NCI-H1048 (cell line): ENCODE measurements around the gene TM6SF1.
"Not testable (repeated sequence)": the region's sequence is repeated elsewhere in the genome, so short reads cannot be mapped to it uniquely, and the experiment has no call there.

Experiments
- DNase-seq: peaks from one replicate; lab custom pipeline; 2025; lab: John Stamatoyannopoulos, UW

Gene TM6SF1

DNA sequence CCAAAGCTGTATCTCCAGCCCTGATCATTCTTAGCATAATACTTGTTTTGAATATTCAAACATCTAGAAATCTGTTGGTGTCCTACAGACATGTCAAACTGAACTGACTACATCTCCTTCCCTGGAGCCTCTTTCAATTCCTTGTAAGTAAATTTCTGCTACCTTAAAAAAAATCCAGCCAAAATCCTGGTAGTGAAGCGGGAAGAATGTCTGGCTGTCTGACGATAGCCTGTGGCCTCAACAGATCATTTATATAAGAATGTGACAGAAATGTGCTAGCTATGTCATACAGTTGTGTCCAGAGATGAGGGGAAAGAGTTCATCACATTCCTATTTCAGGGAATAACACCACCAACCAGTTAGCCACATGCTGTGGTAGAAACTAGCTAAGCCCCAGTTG lies 18.6 kb upstream of the TM6SF1 start:
- no peak for DNase-seq

DNA sequence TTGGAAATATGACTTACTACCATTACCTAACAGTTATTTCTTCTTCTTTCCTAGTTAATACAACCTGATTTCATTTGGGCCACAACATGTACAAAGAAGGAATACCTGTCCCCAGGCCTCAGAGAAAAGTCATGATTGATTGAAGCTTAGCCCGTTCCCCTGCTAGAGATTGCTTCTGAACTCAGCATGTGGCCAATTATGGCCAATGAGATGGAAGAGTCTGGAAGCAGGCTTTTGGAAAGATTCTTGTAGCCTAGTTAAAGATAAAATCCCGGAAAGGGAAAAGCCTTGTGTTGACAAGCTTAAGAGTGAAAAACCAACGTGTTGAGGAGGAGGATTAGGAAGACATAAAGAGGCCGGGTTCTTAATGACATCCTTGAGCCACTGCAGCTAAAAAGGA lies 17.0 kb upstream of the TM6SF1 start:
- no peak for DNase-seq

DNA sequence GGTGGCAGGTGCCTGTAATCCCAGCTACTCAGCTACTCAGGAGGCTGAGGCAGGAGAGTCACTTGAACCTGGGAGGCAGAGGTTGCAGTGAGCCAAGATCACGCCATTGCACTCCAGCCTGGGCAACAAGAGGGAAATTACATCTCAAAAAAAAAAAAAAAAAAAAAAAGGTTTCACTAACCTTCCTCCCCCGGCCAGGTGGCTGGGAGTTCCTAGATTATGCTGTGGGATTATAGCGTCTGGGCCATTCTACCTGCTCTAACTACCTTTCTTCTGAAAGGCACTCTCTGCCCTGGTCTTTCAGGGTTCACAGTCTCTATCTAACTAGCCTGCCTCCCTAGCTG lies 15.5 kb upstream of the TM6SF1 start:
- not testable (repeated sequence) for DNase-seq

DNA sequence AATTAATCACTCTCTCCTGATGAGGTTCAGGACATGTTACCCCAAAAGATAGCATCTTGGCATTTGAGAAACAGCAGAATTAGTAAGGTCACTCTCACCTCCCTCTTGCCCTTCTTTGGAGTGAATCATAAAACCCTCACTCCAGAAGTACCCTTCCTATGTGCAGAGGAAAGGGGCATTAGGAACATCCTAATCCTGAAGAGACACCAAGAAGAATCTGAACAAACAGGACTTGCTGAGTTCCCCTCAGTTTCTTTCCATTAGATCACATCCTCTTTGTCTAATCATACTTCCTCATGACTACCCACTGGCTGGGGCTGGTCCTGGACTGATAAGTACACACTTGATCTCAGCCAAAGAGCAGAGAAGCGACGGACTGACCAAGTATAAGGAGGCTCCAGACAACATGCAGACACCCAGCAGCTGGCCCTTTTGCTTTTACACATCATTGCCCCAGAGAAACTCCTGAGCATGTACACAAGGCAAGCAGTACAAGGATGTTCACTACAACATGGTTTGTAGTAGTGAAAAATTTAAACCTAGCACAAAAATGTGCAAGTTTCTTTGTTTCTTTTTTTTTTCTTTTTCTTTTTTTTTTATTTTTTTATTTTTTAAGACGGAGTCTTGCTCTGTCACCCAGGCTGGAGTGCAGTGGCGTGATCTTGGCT lies 15.0 kb upstream of the TM6SF1 start:
- no peak for DNase-seq

DNA sequence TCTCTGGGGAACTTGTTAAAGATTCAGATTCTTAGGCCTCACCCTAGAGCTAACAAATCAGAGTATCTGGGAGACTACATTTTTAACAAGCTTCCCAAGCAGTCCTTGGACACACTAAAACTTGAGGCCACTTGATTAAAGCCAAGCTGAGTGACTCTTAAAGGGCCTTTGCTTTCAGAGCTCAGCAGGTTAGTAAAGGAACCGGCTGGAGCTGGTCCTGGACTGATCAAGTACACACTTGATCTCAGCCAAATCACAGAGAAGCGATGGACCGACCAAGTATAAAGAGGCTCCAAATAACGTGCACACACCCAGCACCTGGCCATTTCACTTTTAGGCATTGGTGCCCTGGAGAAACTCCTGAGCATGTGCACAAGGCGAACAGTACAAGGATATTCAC lies 12.9 kb upstream of the TM6SF1 start:
- DNase-seq, result no peak

DNA sequence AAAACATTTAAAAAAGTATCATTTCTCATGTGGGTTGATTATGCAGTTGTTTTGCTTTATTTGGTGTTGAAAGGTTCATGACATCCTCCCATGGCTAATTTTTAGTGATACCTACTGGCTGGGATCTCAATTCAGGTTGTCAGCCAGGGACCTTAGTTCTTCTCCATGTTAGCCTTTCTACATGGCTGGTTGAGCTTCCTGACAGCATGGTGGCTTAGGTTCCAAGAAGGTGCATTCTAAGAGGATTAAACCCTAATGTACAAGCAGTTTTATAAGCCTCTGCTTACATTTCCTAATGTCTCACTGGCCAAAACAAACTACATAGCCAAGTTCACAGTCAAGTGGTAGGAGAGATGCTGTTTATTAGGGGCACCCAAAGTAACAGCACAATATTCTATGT lies 9.4 kb upstream of the TM6SF1 start:
- no peak for DNase-seq

DNA sequence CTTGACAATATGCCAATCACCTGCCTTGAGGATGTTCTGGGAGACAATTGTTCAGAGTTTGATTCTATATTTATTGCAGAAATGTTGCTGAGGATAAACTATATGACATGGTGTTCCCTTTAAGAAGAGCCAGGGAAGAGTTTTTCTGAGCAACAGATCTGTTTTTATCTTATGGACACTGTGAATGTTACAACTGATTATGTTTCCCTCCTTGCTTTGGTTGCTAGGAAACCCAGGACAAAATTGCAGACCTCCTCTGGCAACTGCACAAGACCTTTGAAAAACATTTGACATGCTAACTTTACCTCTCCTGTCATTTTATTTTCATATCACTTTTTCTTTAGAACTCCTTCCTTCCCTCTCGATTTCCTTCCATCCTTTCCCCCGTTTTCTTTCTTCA lies 8.2 kb upstream of the TM6SF1 start:
- no peak for DNase-seq

DNA sequence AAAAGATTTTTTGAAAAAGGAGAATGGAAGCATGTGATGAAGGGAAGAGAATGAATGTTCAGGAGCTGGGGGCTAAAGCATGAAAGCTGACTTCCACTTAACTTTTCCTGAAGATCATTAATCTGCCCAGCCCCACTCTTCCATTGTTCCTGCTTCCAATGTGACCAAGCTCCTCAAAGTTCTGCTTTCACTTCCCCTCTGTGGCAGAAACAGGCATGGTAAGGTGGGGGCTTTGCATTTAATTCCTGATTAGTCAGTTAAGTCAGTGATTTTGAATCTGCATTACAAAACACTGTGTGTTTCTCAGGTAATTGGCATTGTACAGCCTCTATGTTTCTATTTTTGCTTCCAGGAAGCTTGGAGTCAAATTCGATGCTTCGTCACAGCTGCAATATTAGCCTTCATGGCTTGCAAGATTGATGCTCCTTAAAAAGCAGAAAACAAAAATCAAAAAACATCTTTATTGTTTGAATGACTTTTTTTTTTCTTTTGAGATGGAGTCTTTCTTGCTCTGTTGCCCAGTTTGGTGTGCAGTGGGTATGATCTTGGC lies 7.3 kb upstream of the TM6SF1 start:
- DNase-seq, result no peak

DNA sequence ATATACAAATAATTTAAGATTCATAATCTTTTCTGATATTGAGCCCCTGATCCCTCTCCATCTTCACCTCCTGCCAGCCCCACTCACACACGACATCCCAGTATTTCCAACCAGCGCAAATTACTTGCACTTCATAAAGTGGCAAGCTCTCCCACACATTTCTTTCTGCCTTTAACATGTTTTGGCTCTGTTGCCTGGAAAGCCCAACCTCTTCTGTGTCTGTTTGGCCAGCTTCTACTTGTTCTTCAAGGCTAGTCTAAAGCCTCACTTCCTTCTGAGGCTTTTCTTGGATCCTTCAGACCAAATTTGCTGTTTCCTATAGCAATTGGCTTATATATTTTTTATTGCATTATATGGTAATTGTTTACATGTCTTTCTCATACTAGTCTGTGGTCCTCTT lies 5.1 kb upstream of the TM6SF1 start:
- no peak for DNase-seq

DNA sequence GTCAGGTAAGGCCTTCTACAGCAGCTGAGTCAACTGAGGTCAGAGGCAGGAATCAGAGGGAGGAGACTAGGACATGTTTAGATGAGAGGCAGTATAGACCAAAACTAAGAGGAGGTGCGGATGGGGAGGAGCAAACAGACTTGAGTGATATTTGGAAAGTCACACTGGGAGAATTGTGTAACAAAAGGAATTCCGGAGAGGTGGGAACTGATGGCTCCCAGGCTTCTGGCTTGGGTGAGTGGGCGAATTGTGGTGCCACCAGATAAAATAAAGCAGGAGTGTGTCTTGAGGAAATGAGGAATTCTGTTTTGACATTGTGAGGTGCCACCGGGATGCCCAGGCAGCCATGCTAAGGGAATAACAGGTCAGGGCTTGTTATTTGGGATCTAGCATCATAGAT lies 3.3 kb upstream of the TM6SF1 start:
- DNase-seq, result no peak

DNA sequence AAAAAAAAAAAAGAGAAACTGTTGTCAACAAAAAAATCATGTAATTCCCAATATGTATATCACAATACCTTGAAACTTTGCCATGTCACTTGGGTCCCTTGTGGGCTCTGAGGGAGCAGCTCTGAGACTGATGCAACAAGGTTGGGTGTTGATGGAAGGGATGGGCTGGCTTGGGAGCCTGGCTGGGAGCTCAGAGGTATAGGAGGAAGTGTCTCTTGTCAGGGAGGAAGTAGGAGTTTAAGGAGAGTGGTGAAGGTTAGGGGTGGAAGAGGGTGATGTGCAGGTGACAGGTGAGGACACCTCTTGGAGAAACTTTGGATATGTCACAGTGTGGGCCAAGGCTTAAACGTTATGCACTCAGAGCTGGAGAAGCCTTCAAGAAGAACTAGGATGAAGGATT lies 2.0 kb upstream of the TM6SF1 start:
- no peak for DNase-seq

DNA sequence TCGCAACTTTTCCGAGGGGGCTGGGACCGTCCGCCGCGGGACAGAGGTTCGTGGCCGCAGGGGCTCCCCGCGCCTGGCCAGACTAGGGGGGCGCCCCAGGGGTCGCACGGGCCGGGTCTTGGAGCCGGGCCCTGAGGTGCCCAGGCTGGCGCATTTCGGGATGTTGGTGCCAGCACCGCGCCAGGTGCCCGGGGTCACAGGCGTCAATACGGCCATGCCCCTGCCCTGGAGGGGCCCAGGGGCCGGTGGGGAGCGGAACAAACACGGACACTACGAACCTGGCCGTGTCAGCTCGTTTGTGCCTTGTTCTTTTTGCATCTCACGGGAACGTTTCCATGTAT lies 366 bp downstream of the TM6SF1 start:
- DNase-seq, result no peak

DNA sequence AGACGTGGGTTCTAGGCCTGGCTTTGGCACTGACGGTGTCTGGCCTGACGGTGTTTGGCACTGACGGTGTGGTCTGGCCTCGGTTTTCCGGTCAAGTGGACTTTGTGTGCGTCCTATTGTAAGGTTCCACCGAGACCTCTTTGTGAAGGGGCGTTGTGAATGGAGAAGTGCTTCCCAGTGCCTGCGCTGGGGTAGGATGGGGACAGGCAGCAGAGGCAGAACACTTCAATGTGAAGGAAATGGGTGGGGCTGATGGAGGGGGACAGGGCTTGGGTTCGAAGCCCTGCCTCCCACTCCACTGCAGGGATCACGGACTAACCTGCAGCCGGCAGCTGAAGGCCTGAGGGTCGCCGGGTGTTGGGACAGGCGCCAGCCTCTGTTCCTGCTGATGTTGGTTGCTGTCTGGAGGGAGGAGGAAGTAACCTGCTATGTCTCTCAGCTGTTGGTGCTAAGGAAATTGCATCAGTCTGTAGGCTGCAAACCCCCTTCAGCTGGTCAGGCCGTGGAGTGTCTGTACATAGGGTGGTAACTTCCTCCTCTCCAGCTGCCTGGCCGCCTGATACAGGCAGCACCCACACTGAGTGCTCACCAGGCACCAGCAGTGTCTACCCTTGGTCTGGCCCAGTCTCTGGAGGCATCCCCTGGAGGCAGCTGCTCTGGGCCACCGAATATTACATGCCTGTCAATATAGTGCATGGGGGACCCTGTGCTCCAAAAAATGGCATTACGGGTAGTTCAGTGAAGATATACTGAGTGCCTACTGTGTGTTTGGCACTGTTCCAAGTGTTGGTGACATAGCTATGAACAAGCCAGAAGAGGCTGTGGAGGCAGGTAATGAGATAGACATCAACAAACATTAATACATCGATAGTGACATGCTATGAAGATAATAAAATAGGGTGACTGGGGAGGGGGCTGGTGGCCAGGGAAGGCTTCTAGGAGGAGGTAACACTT lies 1.1 kb downstream of the TM6SF1 start:
- DNase-seq, result no peak

DNA sequence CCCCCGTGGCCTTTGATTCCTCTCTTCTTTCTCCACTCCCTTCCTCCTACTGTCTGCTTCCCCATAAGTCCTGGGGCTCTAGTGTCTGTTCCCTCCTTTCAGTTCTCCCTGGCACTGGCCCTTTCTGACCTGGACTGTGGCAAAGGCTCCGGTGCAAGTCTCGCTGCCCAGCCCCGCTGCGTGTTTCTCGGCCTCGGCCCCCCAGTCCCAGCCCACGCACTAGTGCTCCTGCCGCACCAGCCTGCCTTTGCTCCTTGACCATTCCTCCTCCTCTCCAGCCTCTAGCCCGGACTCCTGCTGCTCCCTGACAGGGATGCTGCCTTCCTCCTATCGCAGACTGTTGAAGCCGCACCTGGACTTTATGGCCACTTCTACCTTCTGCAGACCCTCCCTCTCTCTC lies 2.1 kb downstream of the TM6SF1 start:
- no peak for DNase-seq

DNA sequence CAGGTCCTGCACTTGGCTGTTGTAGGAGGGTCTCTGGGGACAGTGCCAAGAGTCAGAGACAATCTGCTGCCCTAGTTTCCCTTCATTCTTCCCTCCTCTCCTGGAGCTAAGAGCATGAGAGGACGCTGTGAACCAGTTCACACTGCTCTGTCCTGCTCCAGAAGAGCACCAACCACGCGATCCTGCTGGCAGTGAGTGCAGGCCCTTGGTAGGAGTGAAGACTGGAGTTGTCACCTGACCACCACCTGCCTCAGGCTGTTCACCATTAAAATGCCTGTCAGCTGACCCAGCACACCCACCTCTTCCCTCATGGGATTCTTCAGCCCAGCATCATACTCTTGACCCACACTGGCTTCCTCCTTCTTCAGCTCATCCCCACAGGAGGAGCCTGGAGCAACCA lies 2.9 kb downstream of the TM6SF1 start:
- no peak for DNase-seq

DNA sequence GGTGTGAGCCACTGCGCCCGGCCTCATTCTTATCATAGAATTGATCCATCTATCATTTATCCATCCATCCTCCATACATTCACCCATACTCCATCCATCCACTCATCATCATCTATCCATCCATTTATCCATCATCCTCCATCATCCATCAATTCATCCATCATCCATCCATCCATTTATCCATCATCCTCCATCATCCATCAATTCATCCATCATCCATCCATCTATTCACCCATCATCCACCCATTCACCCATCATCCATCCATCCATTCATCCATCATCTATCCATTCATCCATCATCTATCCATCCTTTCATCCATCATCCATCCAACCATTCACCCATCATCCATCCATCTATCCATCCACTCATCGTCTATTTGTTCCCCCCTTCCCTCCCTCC lies 3.7 kb downstream of the TM6SF1 start:
- DNase-seq, result no peak

DNA sequence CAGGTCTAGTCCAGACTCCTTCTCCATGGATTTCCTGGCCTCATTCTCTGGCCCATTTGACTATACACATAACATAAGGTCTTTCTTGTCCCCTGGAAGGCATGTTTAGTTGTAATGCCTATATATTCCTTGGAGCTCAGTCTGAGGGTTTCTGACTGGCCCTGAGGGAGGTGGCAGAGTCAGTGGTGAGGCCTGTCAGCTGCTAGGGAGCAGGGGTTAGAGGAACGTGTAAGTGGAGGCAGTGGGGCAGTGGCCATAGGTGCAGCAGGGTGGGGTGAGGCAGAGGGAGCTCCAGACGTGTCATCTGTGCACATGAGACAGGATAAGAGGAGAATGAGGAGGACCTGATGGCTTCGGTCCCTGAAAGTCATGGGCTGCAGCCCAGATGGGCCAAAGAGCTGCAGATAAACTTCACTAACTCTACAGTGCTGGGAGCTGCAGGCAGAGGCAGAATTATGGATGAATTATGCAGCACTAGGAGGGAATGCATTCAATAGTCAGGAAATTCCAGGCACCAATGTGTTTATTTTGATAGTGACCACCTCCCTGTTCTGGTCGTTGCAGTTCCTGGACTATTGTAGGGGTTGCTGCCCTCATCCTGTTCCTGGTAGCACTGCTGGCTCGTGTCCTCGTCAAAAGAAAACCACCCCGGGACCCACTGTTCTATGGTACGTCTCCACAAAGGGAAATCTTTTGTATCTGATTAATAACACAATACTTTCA lies 4.9 kb downstream of the TM6SF1 start:
- no peak for DNase-seq

DNA sequence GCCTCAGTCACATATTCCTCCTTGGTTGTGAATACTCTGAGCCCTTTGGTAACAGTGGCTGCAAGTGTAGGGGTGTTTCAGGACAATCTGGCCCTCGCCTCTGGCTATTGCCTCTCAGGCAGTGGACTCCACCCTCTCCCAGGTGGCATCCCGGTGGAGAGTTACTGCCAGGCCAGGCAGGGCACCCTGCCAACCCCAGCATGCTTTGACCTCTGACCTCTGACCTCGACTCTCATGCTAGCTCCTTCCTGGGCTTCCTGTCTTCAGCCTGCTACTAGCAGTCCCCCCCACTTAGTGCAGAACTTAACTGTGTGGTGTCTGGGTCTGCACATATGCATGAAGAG lies 5.5 kb downstream of the TM6SF1 start:
- no peak for DNase-seq

DNA sequence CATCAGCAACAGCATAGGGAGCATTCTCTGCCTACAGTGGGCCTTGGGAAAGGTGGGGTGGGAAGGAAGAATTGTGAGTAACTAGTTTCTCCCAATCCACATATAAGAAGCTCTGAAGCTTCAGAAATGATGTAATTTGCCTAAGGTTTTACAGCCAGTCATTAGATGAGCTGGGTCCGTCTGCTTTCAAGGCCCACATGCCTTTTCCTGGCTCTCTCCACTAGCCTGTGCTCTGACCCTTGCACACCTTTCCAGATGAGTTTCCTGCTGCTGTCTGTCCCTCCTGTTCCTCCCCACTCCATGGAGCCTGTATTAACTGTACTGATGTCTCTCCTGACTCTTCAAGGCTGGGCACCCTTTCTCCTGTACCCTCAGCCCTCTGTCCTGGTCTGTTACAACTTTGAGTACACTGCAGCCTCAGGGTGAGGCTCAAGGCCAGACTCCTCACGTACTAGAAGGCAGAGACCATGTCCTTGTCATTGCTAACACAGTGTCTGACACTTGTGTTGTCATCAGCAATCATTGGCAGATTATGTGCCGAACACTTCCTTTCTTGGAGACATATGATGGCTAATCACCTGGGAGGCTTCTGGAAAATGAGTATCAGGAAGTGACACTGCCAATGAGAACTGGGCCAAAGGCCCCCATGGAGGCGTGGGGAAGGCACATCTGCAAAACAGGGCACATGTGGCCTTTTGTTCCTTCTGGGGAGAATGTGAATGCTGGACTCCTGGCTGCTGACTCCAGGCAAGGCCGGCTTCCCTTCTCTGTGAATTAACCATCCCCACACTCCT lies 6.6 kb downstream of the TM6SF1 start:
- no peak for DNase-seq

DNA sequence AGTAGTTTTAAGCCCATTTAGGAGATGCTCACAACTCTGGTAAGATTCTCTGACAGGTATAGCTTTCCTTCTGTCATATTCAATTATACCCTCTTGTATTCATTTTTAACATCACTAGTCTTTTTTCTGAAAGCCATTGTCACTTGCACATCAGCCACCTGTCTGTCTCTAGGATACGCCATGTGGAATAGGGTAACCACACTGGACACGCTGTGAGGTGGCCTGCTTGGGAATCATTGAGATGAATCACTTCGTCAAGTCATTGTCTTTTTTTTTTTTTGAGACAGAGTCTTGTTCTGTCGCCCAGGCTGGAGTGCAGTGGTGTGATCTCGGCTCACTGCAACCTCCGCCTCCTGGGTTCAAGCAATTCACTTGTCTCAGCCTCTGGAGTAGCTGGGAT lies 7.4 kb downstream of the TM6SF1 start:
- DNase-seq, result no peak

DNA sequence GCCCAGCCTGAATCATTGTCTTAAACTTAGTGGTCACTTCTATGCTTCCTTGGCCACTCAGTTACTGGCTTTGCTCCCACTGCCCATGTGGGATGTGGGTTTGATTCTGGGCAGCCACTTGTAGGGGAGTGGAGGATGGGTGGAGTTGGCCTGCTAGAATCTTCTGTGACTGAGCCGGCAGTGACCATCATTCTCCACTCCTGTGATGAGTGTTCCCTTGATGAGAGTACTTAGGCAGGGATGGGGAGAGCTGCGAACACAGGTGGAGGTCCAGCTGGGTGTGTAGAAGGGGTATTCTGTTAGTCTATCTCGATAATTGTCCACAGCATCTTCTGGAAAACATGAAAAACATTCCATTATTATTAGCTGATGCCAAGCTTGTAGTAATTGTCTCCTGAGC lies 8.0 kb downstream of the TM6SF1 start:
- no peak for DNase-seq
